GM12801 (cell line): ENCODE data around the gene ASB15.

Experiments
- CTCF ChIP-seq: IDR thresholded peaks from one replicate; pipeline ENCODE4 v1.5.1; 2011; ENCODE audit warnings: control low read depth; ENCODE audit not compliant: insufficient read length; ENCODE audit errors: extremely low read depth

Gene ASB15

DNA sequence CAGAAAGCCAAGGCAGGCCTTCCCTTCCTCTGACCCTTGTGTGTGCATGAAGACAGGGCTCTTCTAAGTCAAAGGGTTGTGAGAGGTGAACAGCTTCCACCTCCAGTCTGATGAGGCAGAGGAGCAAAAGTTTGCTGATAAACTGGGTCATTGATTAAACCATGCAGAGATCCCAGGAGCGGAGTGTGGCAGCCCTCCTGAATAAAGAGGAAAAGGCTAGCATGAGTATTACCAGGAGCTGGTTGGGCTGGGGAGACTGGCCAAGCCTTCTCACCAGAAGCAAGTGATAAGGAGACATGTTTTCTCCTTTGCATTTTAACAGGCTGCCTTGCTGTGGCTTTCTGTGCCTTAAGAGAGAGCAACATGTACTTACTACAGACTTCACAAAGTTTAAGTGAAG lies 64.3 kb downstream of the ASB15 start:
- no peak for TF ChIP-seq CTCF

DNA sequence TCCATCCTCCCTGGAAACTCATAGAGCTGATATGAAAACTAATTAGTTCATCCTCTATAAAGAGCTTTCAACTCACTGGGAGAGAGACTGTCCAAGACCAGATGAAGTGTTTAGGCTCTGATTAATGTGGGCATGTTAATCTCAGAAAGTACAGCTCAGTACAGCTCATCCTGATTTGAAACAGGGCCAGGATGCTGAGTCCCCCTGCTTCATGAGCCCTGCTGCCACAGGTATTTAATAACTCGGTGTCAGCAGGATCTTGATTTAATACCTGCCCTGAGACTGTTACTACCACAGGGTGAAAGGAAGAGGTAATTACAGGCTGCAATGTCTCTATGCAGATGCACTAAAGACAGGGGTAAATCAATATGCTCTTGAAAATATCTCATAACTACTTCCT lies 64.9 kb downstream of the ASB15 start:
- no peak for TF ChIP-seq CTCF

GRCh38 chr7:123669485-123669884 lies 67.9 kb downstream of the ASB15 start:
- TF ChIP-seq CTCF = no peak

GRCh38 chr7:123673137-123673732 lies 71.6 kb downstream of the ASB15 start:
- no peak for TF ChIP-seq CTCF

GRCh38 chr7:123673752-123674398 lies 72.3 kb downstream of the ASB15 start:
- no peak for TF ChIP-seq CTCF

DNA sequence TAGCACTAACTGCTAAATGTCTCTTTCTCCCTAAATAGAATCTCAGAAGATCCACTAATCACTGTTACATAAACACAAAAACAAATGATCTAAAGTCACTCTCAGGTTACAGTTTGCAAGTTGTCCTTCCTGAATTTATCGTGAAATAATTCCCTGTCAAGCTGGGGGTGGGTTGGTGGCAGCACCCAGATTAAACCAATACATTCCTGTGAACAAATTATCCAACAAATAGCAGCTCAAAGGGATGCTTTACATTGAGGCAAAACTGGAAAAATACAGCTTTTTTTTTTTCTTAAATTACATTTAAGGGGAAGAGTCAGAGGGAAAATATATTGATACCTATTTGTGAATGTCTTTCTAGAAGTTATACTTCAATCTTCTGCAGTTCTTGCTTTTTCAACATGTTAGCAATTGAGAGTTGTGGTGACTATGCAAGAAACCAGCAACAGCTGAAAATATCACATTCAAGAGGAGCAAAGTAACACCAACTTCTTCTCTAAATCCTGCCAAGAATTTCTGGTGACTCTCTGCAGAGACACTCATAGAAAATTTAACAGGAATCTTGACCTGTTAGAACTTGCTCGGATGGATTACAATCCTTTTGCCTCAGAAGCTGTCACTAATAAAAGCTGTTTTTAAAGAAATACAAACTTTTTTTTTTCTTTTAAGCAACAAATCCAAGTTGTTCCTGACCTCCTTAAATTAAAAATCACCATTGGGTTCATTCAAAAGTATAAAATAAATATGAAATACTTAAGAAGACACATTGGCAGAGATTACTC lies 73.0 kb downstream of the ASB15 start:
- no peak for TF ChIP-seq CTCF

GRCh38 chr7:123675181-123675473 lies 73.5 kb downstream of the ASB15 start:
- no peak for TF ChIP-seq CTCF
